ENCODE measurements around the gene FAM185A.
"Not testable (repeated sequence)": the region's sequence is repeated elsewhere in the genome, so short reads cannot be mapped to it uniquely, and the experiment has no call there.

The FAM185A gene

GRCh38 chr7:102776217-102776616, 27.4 kb downstream of the FAM185A start:
- in situ Hi-C loops (cut with HindIII; ENCODE audit: low sequenced_read_pairs): not testable (repeated sequence)

GRCh38 chr7:102778663-102779062, 29.9 kb downstream of the FAM185A start:
- in situ Hi-C loops (cut with HindIII; ENCODE audit: low sequenced_read_pairs): not testable (repeated sequence)

- in situ Hi-C loops (cut with HindIII; ENCODE audit: low sequenced_read_pairs): not testable (repeated sequence)
Observed at GRCh38 chr7:102780926-102781325, 32.1 kb downstream of the FAM185A start.

DNA sequence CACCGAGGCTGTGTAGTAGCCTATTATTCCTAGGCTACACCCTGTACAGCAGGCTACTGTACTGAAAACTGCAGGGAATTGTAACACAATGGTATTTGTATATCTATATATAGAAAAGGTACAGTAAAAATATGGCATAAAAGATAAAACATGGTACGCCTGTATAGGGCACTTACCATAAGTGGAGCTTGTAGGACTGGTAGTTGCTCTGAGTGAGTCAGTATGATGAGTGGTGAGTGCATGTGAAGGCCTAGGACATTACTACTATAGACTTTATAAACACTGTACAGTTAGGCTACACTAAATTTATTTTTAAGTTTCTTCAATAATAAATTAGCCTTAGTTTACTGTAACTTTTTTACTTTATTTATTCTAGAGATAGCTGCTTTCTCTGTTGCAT, 40.0 kb downstream of the FAM185A start:
- in situ Hi-C loops (cut with HindIII; ENCODE audit: low sequenced_read_pairs): not testable (repeated sequence)

DNA sequence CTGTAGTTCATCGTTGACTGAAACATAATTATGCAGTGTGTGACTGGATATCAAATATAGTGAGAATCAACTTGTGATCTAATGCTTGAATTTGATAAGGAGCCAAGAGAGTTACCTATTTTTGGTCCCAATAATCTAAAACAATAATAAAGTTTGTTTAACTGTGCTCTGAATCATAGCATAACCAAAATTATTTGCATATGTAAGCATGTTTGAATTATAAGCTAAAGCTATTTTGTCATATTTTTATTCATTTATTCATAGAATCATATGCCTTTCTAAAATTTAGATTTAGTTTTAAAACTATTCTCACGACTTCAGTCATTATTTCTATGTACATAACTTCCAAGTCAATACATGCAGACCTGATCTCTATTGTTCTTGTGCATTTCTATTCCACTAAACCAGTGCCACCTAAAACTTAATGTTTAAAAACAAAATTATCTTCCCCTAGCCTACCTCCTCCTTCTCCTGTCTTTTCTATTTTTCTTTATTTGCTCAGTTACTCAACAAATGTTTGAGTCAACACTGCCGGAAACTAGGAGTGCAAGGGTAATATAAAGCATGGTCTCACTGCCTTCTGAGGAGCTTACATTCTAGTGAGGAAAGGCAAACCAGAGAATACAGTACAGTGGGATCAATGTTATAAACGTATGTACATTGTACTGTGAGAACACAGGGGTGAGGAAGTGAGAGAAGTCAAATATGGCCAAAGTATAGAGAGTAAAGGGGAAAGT, 41.7 kb downstream of the FAM185A start:
- in situ Hi-C loops (cut with HindIII; ENCODE audit: low sequenced_read_pairs): not testable (repeated sequence)

DNA sequence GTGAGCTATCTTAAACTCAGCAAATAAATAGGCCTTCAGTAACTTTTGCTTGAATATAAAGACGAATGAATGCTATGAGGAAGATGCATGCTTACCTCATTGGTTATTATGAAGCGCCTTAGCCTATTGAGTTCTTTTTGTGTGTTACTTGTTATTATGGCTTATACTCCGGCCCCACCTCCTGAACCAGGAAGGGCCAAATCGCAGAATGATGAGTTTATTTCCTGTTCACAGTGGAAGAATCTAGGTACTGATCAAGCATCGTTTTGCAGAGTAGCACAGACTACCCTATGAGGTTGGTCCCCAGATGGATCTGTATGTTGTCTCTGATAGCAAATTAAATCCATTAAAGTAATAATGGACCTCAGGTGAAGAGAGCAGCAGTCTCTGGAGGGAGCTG, 42.6 kb downstream of the FAM185A start:
- in situ Hi-C loops (cut with HindIII; ENCODE audit: low sequenced_read_pairs): not testable (repeated sequence)

DNA sequence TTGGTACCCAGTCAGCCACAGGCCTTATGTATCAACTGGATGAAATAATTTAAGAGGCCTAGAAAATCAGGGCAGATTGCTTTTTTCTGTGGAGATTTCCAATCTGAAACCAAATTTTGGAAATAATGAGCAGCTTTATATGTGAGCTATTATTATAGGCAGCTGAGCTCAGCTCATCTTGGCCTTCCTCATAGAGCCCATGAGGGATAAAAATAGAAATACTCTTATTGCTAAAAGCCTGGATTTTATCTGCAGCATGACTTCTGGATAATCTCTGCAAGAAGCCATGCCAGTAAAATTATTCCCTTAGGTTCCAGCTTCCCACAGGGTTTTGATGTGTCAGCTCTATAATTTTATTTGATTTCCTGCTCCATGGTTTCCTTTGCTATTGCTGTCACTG, 43.0 kb downstream of the FAM185A start:
- in situ Hi-C loops (cut with HindIII; ENCODE audit: low sequenced_read_pairs): not testable (repeated sequence)

DNA sequence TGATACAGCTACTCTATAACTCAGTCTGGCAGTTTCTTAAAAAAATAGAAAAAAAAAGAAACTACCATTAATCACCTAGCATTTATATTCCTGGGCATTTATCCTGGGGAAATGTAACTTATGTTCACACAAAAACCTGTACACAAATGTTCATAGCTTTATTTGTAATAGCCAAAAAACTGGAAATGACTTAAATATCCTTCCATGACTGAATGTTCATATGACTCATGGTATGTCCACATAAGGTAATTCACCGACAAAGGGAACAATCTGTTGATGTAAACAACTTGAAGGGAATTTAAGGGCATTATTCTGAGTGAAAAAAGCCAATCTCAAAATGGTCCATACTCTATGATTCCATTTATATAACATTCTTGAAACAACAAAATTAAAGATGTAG, 45.8 kb downstream of the FAM185A start:
- in situ Hi-C loops (cut with HindIII; ENCODE audit: low sequenced_read_pairs): not testable (repeated sequence)

- in situ Hi-C loops (cut with HindIII; ENCODE audit: low sequenced_read_pairs): not testable (repeated sequence)
Observed at GRCh38 chr7:102795987-102796595, 47.3 kb downstream of the FAM185A start.

GRCh38 chr7:102806613-102807012, 57.8 kb downstream of the FAM185A start:
- in situ Hi-C loops (cut with HindIII; ENCODE audit: low sequenced_read_pairs): no loop called here

DNA sequence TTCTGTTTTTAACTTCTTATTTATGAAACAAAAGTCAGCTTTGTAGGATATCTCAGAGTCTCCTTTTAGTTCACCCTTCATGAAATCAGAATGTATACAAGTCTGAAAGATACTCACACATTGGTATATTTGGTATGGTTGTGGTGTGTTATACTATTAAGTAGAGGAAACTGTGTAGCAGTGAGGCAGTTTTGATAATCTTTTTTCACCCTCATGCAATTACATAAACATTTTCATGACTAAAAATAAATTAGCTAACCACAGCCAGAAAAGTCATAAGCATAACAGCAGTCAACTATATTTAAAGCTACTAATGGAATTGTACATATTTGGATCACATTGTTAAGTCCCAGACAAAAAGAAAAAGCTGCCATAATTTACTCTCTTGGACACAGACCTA, 62.1 kb downstream of the FAM185A start:
- in situ Hi-C loops (cut with HindIII; ENCODE audit: low sequenced_read_pairs): no loop called here

DNA sequence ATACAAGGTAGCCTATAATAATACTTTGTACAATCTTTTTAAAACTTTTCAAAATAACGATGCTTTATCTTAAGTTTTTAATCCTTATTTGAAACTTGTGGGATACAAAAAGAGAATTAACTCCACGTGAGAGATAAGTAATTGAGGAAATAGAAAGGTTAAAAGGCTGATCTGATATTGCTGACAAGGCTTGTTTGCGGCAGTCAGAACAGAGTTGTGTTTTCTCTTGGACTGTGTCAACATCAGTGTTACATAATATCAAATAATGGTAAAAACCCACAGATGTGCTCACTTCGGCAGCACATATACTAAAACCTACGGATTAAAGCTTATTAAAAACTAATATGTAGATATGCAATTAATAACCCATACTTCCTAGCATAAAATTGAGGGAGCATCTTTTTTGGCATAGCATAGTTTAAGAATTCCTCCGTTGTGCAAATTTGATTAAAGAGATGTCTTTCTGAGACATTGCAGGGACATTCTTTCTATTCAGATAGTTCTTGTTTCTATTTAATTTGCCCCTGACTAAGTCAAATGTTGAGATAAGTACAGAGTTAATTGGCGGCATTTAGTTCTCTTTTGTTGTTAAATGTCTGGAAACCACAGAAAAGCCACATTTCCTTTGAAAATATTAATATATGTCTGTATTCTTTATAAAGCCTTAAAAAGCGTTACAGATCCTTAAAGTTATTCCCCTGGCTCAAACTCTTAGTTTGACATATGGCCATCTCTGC, 63.3 kb downstream of the FAM185A start:
- in situ Hi-C loops (cut with HindIII; ENCODE audit: low sequenced_read_pairs): no loop called here

GRCh38 chr7:102813191-102814024, 64.6 kb downstream of the FAM185A start:
- in situ Hi-C loops (cut with HindIII; ENCODE audit: low sequenced_read_pairs): no loop called here

GRCh38 chr7:102814025-102814471, 65.2 kb downstream of the FAM185A start:
- in situ Hi-C loops (cut with HindIII; ENCODE audit: low sequenced_read_pairs): no loop called here

GRCh38 chr7:102817616-102818573, 69.1 kb downstream of the FAM185A start:
- in situ Hi-C loops (cut with HindIII; ENCODE audit: low sequenced_read_pairs): no loop called here

- in situ Hi-C loops (cut with HindIII; ENCODE audit: low sequenced_read_pairs): no loop called here
Observed at GRCh38 chr7:102819151-102819550, 70.4 kb downstream of the FAM185A start.

GRCh38 chr7:102821994-102822747, 73.4 kb downstream of the FAM185A start:
- in situ Hi-C loops (cut with HindIII; ENCODE audit: low sequenced_read_pairs): no loop called here

DNA sequence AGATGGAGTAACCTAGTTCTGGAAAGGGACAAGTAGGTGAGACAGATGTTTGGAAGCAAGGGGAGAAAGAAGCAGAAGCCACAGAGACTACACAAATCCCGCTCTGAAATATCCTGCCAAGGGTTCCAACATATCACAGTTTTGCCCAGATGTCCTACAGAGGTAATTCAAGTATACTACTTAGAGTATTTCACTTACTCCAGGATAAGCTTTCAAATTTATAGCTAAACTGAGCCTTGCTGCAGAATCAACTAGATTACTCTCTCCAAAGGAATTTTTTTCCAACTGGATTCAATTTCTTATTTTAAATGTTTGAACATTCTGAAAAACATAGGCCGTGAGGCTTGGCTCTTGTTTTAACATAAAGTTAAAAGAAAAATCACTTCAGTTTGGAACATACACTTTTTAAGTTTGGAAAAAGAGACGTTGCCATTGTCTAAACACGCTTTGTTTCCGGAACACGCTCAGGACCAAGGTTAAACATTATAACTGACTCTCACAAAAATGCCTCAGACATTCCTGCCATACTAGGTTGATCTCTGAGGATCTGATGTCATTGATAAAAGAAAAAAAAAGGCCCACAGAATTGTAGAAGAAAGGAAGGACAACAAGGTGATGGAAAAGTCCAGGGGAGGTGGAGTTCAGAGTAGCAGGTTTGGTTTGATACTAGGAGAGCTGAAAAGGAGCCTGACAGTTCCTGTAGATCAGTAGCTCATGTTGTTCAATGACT, 74.8 kb downstream of the FAM185A start:
- in situ Hi-C loops (cut with HindIII; ENCODE audit: low sequenced_read_pairs): no loop called here

All from endothelial cell of hepatic sinusoid (primary cell).